H9 (cell line): ENCODE measurements around the gene CCDC57. TPM values are rescaled to one million over a fixed set of nuclear protein-coding genes. Genes with fewer than 3 reads are reported as not detected.

Source experiments
- DNase-seq: peaks from one replicate; pipeline ENCODE4 v3.0.0-alpha.2; 2017
- H2AFZ ChIP-seq: one replicate; pipeline ENCODE4 v1.6.1; 2013; ENCODE audit warnings: mild to moderate bottlenecking, low read length, control low read depth, moderate library complexity
- H2AK5ac ChIP-seq: 2 replicates; pipeline ENCODE4 v1.6.1; 2013; ENCODE audit warnings: low read length, control low read depth, mixed read lengths; ENCODE audit not compliant: insufficient read length
- H2BK120ac ChIP-seq: one replicate; pipeline ENCODE4 v1.6.1; 2013; ENCODE audit warnings: low read depth, mild to moderate bottlenecking, low read length, control low read depth, inconsistent platforms; ENCODE audit not compliant: poor library complexity, severe bottlenecking
- H2BK12ac ChIP-seq: 2 replicates; pipeline ENCODE4 v1.6.1; 2013; ENCODE audit warnings: low read length, control low read depth, mixed read lengths, low read depth; ENCODE audit not compliant: insufficient read length
- H2BK15ac ChIP-seq: 2 replicates; pipeline ENCODE4 v1.6.1; 2013; ENCODE audit warnings: low read depth, low read length, control low read depth
- H2BK20ac ChIP-seq: one replicate; pipeline ENCODE4 v1.6.1; 2013; ENCODE audit warnings: low read depth, mild to moderate bottlenecking, low read length, control low read depth, inconsistent platforms; ENCODE audit not compliant: poor library complexity, severe bottlenecking
- H2BK5ac ChIP-seq: 2 replicates; pipeline ENCODE4 v1.6.1; 2013; ENCODE audit warnings: low read length, control low read depth, mixed read lengths; ENCODE audit not compliant: insufficient read length
- H3K14ac ChIP-seq: 2 replicates; pipeline ENCODE4 v1.6.1; 2013; ENCODE audit warnings: low read length, control low read depth; ENCODE audit not compliant: insufficient read depth
- H3K18ac ChIP-seq: 2 replicates; pipeline ENCODE4 v1.6.1; 2013; ENCODE audit warnings: low read depth, mild to moderate bottlenecking, mixed read lengths, low read length, control low read depth; ENCODE audit not compliant: insufficient read length
- H3K23ac ChIP-seq: 2 replicates; pipeline ENCODE4 v1.6.1; 2013; ENCODE audit warnings: low read length, control low read depth, mixed read lengths, low read depth; ENCODE audit not compliant: insufficient read length
- H3K23me2 ChIP-seq: 2 replicates; pipeline ENCODE4 v1.6.1; 2013; ENCODE audit warnings: low read depth, mild to moderate bottlenecking, mixed read lengths, low read length, control low read depth; ENCODE audit not compliant: insufficient read length, poor library complexity, severe bottlenecking
- H3K27ac ChIP-seq: 2 replicates; pipeline ENCODE4 v1.5.1; 2013; ENCODE audit warnings: low read length, control low read depth, mixed read lengths, low read depth; ENCODE audit not compliant: insufficient read length
- H3K27me3 ChIP-seq: 2 replicates; pipeline ENCODE4 v1.6.1; 2013; ENCODE audit warnings: low read length, control low read depth, inconsistent platforms; ENCODE audit not compliant: insufficient read depth
- H3K4ac ChIP-seq: 2 replicates; pipeline ENCODE4 v1.6.1; 2013; ENCODE audit warnings: low read depth, mild to moderate bottlenecking, control low read depth, inconsistent platforms, low read length, moderate library complexity
- H3K4me1 ChIP-seq: 2 replicates; pipeline ENCODE4 v1.6.1; 2013; ENCODE audit warnings: low read length, control low read depth, inconsistent platforms; ENCODE audit not compliant: insufficient read depth
- H3K4me2 ChIP-seq: 2 replicates; pipeline ENCODE4 v1.6.1; 2013; ENCODE audit warnings: low read length, control low read depth, mixed read lengths; ENCODE audit not compliant: insufficient read length, insufficient read depth
- H3K56ac ChIP-seq: 2 replicates; pipeline ENCODE4 v1.6.1; 2013; ENCODE audit warnings: low read depth, mild to moderate bottlenecking, mixed read lengths, low read length, control low read depth; ENCODE audit not compliant: insufficient read length
- H3K79me1 ChIP-seq: 2 replicates; pipeline ENCODE4 v1.6.1; 2013; ENCODE audit warnings: low read depth, mild to moderate bottlenecking, moderate library complexity, low read length, control low read depth, inconsistent platforms; ENCODE audit not compliant: insufficient read depth, poor library complexity, severe bottlenecking
- H3K79me2 ChIP-seq: 2 replicates; pipeline ENCODE4 v1.6.1; 2013; ENCODE audit warnings: low read length, control low read depth, inconsistent platforms; ENCODE audit not compliant: insufficient read depth
- H3K9ac ChIP-seq: 2 replicates; pipeline ENCODE4 v1.6.1; 2013; ENCODE audit warnings: low read length, control low read depth, mixed read lengths; ENCODE audit not compliant: insufficient read length; ENCODE audit errors: extremely low read depth
- H3K9me3 ChIP-seq: one replicate; pipeline ENCODE4 v1.6.1; 2013; ENCODE audit warnings: low read depth, low read length, inconsistent platforms; ENCODE audit not compliant: control insufficient read depth
- H3T11ph ChIP-seq: one replicate; pipeline ENCODE4 v1.6.1; 2013; ENCODE audit warnings: mild to moderate bottlenecking, low read length, control low read depth, inconsistent platforms
- H4K20me1 ChIP-seq: one replicate; pipeline ENCODE4 v1.6.1; 2013; ENCODE audit not compliant: control insufficient read depth, insufficient read length, insufficient read depth
- H4K5ac ChIP-seq: 2 replicates; pipeline ENCODE4 v1.6.1; 2013; ENCODE audit warnings: low read depth, mild to moderate bottlenecking, mixed read lengths, low read length, control low read depth; ENCODE audit not compliant: insufficient read length
- H4K8ac ChIP-seq: replicated peaks from 2 replicates; pipeline ENCODE4 v1.6.1; 2013; ENCODE audit warnings: low read length, control low read depth, mixed read lengths, low read depth; ENCODE audit not compliant: insufficient read length
- H4K91ac ChIP-seq: 2 replicates; pipeline ENCODE4 v1.6.1; 2013; ENCODE audit warnings: low read depth, mild to moderate bottlenecking, moderate library complexity, mixed read lengths, low read length, control low read depth; ENCODE audit not compliant: insufficient read length
- H3K27ac Mint-ChIP-seq, 3 experiments: 2 replicates in 2 of 3; 3 replicates in 1 of 3; pipeline ENCODE4 v1.8.0; 2020 to 2021; ENCODE audit warnings: mixed read lengths in 3 of 3, mild to moderate bottlenecking in 1 of 3, moderate library complexity in 1 of 3
- H3K27me3 Mint-ChIP-seq: 2 replicates; pipeline ENCODE4 v1.8.0; 2021; ENCODE audit warnings: low read depth, mild to moderate bottlenecking, moderate library complexity, mixed read lengths
- H3K36me3 Mint-ChIP-seq, 3 experiments: 2 replicates in 2 of 3; 3 replicates in 1 of 3; pipeline ENCODE4 v1.8.0; 2020 to 2021; ENCODE audit warnings: low read depth in 3 of 3, mixed read lengths in 3 of 3; ENCODE audit not compliant: insufficient read depth in 1 of 3
- H3K4me1 Mint-ChIP-seq, 2 experiments: 2 replicates each; pipeline ENCODE4 v1.8.0; 2020; ENCODE audit warnings: mixed read lengths in 2 of 2
- H3K4me3 Mint-ChIP-seq, 2 experiments: 2 replicates in 1 of 2; 3 replicates in 1 of 2; pipeline ENCODE4 v1.8.0; 2020 to 2021; ENCODE audit warnings: mild to moderate bottlenecking in 2 of 2, mixed read lengths in 2 of 2, moderate library complexity in 1 of 2
- H3K9me3 Mint-ChIP-seq, 2 experiments: 2 replicates in 1 of 2; 3 replicates in 1 of 2; pipeline ENCODE4 v1.8.0; 2020; ENCODE audit warnings: mild to moderate bottlenecking in 2 of 2, mixed read lengths in 2 of 2, moderate library complexity in 1 of 2
- CTCF ChIP-seq: fragments of 200-600 bp; sonication (generic); conservative IDR thresholded peaks from 3 replicates; pipeline ENCODE4 v1.8.0; 2021; ENCODE audit warnings: antibody characterized with exemption, mild to moderate bottlenecking
- WGBS: extraction: QIAGEN DNeasy Blood & Tissue Kit; methylation state at CpG from one replicate; pipeline ENCODE4 v1.1.7; 2013; ENCODE audit warnings: missing lambda C conversion rate, low lambda C conversion rate, mixed read lengths; ENCODE audit not compliant: insufficient read length; ENCODE audit errors: extremely low coverage; 5-methylcytosine and 5-hydroxymethylcytosine counted together
- total RNA-seq: library from RNA; stranded (reverse); gene quantifications from 2 replicates; pipeline ENCODE4 v1.2.1, GENCODE V29; 2021

CCDC57 gene
- total RNA-seq, 1 experiment from 2014 or later, result 11.0 TPM

DNA sequence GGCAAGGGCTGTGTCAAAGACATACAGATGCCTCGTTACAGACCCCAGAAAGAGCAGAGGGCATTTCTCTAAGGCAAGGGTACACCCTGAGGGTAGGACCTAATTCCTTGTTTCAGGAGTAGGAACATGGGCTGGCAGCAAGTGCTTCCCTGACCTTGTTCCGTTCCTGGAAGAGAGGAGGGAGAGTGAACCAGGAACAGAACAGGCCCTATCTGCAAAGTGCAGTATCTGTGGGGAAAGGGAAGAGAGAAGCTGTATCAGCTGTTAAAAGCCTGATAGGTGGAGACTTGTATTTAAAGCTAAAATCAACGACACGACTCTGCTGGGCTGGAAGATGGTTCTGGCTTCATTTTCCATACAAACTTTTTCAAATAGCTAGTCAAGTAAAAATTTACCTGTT is 88.5 kb downstream of the CCDC57 start:
- H2AK5ac ChIP-seq, result no peak overlapping the region
- H4K91ac ChIP-seq, result no peak overlapping the region
- Mint-ChIP-seq H3K4me1 (peaks cover 6 to 13% of the 10 kb centered on the region in 2 experiments), H3K4me3 (no peak overlapping the region), H3K27ac (no peak overlapping the region), H3K27me3 (peaks cover 30% of the 10 kb centered on the region), H3K36me3 (no peaks in the 10 kb centered on the region; a peak in 1 of 7 replicates), H3K9me3 (no peaks in the 10 kb centered on the region)
- H2BK15ac ChIP-seq, result no peak overlapping the region
- H3K18ac ChIP-seq, result no peak overlapping the region
- H3K27ac ChIP-seq, result no peak overlapping the region
- TF ChIP-seq CTCF, result no peak
- no peaks in the 10 kb centered on the region for H3K23me2 ChIP-seq
- H3K4ac ChIP-seq, result no peak overlapping the region
- no peak overlapping the region for H4K5ac ChIP-seq
- no peak overlapping the region for H2BK5ac ChIP-seq
- H3K79me1 ChIP-seq, result no peaks in the 10 kb centered on the region
- H4K20me1 ChIP-seq, result no peaks in the 10 kb centered on the region
- H4K8ac ChIP-seq, result no peak overlapping the region
- no peak overlapping the region for H3K9ac ChIP-seq
- H3K14ac ChIP-seq, result no peak overlapping the region
- no CpG with 5 or more reads among the region's 4 CpGs for WGBS
- H3K9me3 ChIP-seq, result no peaks in the 10 kb centered on the region
- DNase-seq, result no peak
- no peaks in the 10 kb centered on the region for H3K79me2 ChIP-seq
- no peak overlapping the region for H3T11ph ChIP-seq
- H2BK20ac ChIP-seq, result no peak overlapping the region
- H3K4me1 ChIP-seq, result no peaks in the 10 kb centered on the region
- no peak overlapping the region for H3K23ac ChIP-seq
- H3K56ac ChIP-seq, result no peak overlapping the region
- no peak overlapping the region for H2BK120ac ChIP-seq
- no peak overlapping the region for H3K4me2 ChIP-seq
- H3K27me3 ChIP-seq, result no peaks in the 10 kb centered on the region
- no peak overlapping the region for H2BK12ac ChIP-seq
- no peak overlapping the region for H2AFZ ChIP-seq
